HEK293 (cell line): ENCODE measurements around the gene MYRIP.

ENCODE experiments used
- CTCF ChIA-PET: fragments of 350-600 bp; formaldehyde crosslinking; extraction: SDS; loops from one replicate; lab custom pipeline; 2021; ENCODE audit warnings: antibody characterized with exemption; lab: Yijun Ruan, JAX
- POLR2A ChIA-PET: fragments of 300-600 bp; formaldehyde crosslinking; extraction: SDS; loops from one replicate; lab custom pipeline; 2020; ENCODE audit warnings: antibody characterized with exemption, inconsistent platforms; lab: Yijun Ruan, JAX
- H3K27ac ChIP-seq: fragments of 200-500 bp; sonication (Bioruptor generic); 2 replicates; pipeline ENCODE4 v1.5.1; 2014; ENCODE audit warnings: low read depth, low read length, control low read depth, inconsistent platforms; ENCODE audit errors: extremely low read depth
- H3K36me3 ChIP-seq, 2 experiments: fragments of 200-500 bp in 1 of 2; sonication (Bioruptor generic) in 1 of 2; 1 replicate in 1 of 2; 2 replicates in 1 of 2; pipeline ENCODE4 v1.5.1; 2014 to 2017; ENCODE audit warnings: inconsistent platforms in 2 of 2, low read length in 2 of 2; ENCODE audit not compliant: control insufficient read depth in 2 of 2, insufficient read depth in 1 of 2
- H3K4me1 ChIP-seq: fragments of 200-500 bp; sonication (Bioruptor generic); 2 replicates; pipeline ENCODE4 v1.5.1; 2014; ENCODE audit warnings: mild to moderate bottlenecking, low read length, inconsistent platforms; ENCODE audit not compliant: control insufficient read depth, insufficient read depth
- H3K4me3 ChIP-seq: 2 replicates; pipeline ENCODE4 v1.5.1; 2011; ENCODE audit warnings: low read depth, mild to moderate bottlenecking, control low read depth, low read length, moderate library complexity
- H3K9me3 ChIP-seq: fragments of 200-500 bp; sonication (Bioruptor generic); 2 replicates; pipeline ENCODE4 v1.5.1; 2014; ENCODE audit warnings: low read depth, low read length, inconsistent platforms; ENCODE audit not compliant: control insufficient read depth, insufficient read depth
- CTCF ChIP-seq: fragments of 450-650 bp; formaldehyde crosslinking; IDR thresholded peaks from 2 replicates; pipeline ENCODE4 v1.5.1; 2016; ENCODE audit warnings: missing biosample characterization, missing genetic modification characterization
- GLI2 ChIP-seq: fragments of 450-650 bp; formaldehyde crosslinking; IDR thresholded peaks from 2 replicates; pipeline ENCODE4; 2017; ENCODE audit warnings: missing biosample characterization, missing genetic modification characterization, low read depth, borderline replicate concordance
- GLIS2 ChIP-seq: fragments of 450-650 bp; formaldehyde crosslinking; IDR thresholded peaks from 2 replicates; pipeline ENCODE4 v1.5.1; 2016; ENCODE audit warnings: missing biosample characterization, missing genetic modification characterization
- HOXA7 ChIP-seq: sonication (generic); formaldehyde crosslinking; IDR thresholded peaks from 2 replicates; pipeline ENCODE4 v1.8.1; 2022; ENCODE audit warnings: missing genetic modification reagents, borderline replicate concordance
- OVOL3 ChIP-seq: fragments of 450-650 bp; formaldehyde crosslinking; IDR thresholded peaks from 2 replicates; pipeline ENCODE4 v1.5.1; 2016; ENCODE audit warnings: missing biosample characterization, missing genetic modification characterization
- PATZ1 ChIP-seq: fragments of 450-650 bp; formaldehyde crosslinking; IDR thresholded peaks from 2 replicates; pipeline ENCODE4 v1.5.1; 2016; ENCODE audit warnings: missing biosample characterization, missing genetic modification characterization
- ZNF138 ChIP-seq: fragments of 450-650 bp; formaldehyde crosslinking; IDR thresholded peaks from 2 replicates; pipeline ENCODE4 v1.5.1; 2016; ENCODE audit warnings: missing biosample characterization, missing genetic modification characterization, borderline replicate concordance
- ZNF274 ChIP-seq, 2 experiments: fragments of 200-500 bp in 1 of 2; fragments of 450-650 bp in 1 of 2; sonication (Bioruptor generic) in 1 of 2; formaldehyde crosslinking in 1 of 2; IDR thresholded peaks; 2 replicates each; pipeline versions ENCODE4 v1.5.1 to v1.6.1; 2014 to 2016; ENCODE audit warnings: borderline replicate concordance in 1 of 2, inconsistent platforms in 1 of 2, low read length in 1 of 2, missing biosample characterization in 1 of 2, missing genetic modification characterization in 1 of 2
- ZNF354C ChIP-seq: fragments of 450-650 bp; formaldehyde crosslinking; IDR thresholded peaks from 2 replicates; pipeline ENCODE4 v1.5.1; 2016; ENCODE audit warnings: missing biosample characterization, missing genetic modification characterization, low read depth, borderline replicate concordance
- ZNF366 ChIP-seq: fragments of 450-650 bp; formaldehyde crosslinking; conservative IDR thresholded peaks from 2 replicates; pipeline ENCODE4 v1.5.1; 2016; ENCODE audit warnings: missing biosample characterization, missing genetic modification characterization
- ZNF37A ChIP-seq: fragments of 450-650 bp; IDR thresholded peaks from 2 replicates; pipeline ENCODE4 v1.5.1; 2018; ENCODE audit warnings: missing biosample characterization, missing genetic modification characterization
- ZNF398 ChIP-seq: fragments of 450-650 bp; formaldehyde crosslinking; IDR thresholded peaks from 2 replicates; pipeline ENCODE4 v1.5.1; 2017; ENCODE audit warnings: missing biosample characterization, missing genetic modification characterization
- ZNF488 ChIP-seq: fragments of 450-650 bp; formaldehyde crosslinking; IDR thresholded peaks from 2 replicates; pipeline ENCODE4 v1.5.1; 2016; ENCODE audit warnings: missing biosample characterization, missing genetic modification characterization
- ZNF514 ChIP-seq: fragments of 450-650 bp; formaldehyde crosslinking; IDR thresholded peaks from 2 replicates; pipeline ENCODE4 v1.5.1; 2016; ENCODE audit warnings: missing biosample characterization, missing genetic modification characterization
- ZNF549 ChIP-seq: fragments of 450-650 bp; IDR thresholded peaks from 2 replicates; pipeline ENCODE4 v1.5.1; 2018; ENCODE audit warnings: missing biosample characterization, missing genetic modification characterization, mild to moderate bottlenecking, inconsistent platforms, moderate library complexity
- ZNF629 ChIP-seq: fragments of 450-650 bp; formaldehyde crosslinking; IDR thresholded peaks from 2 replicates; pipeline ENCODE4 v1.5.1; 2017; ENCODE audit warnings: missing biosample characterization, missing genetic modification characterization
- ZNF747 ChIP-seq: fragments of 450-650 bp; formaldehyde crosslinking; IDR thresholded peaks from 2 replicates; pipeline ENCODE4 v1.5.1; 2016; ENCODE audit warnings: missing biosample characterization, missing genetic modification characterization
- ZNF76 ChIP-seq: fragments of 450-650 bp; formaldehyde crosslinking; IDR thresholded peaks from 2 replicates; pipeline ENCODE4; 2016; ENCODE audit warnings: low read depth, missing biosample characterization, missing genetic modification characterization, borderline replicate concordance
- ZNF777 ChIP-seq: fragments of 450-650 bp; formaldehyde crosslinking; IDR thresholded peaks from 2 replicates; pipeline ENCODE4 v1.5.1; 2017; ENCODE audit warnings: missing biosample characterization, missing genetic modification characterization, borderline replicate concordance
- ZXDB ChIP-seq: fragments of 450-650 bp; formaldehyde crosslinking; IDR thresholded peaks from 2 replicates; pipeline ENCODE4 v1.5.1; 2016; ENCODE audit warnings: missing biosample characterization, missing genetic modification characterization

MYRIP gene

GRCh38 chr3:40068636-40069035, 259.2 kb downstream of the MYRIP start:
- POLR2A ChIA-PET = no interaction called here
- H3K4me3 ChIP-seq = no peak overlapping the region
- no peaks in the 10 kb centered on the region for H3K36me3 ChIP-seq
- H3K27ac ChIP-seq = no peak overlapping the region
- CTCF ChIA-PET = no interaction called here
- TF ChIP-seq OVOL3 = no peak
- no peak for TF ChIP-seq ZNF514
- no peak for TF ChIP-seq ZNF274 (IDR thresholded peaks at IDR 0.05; ENCODE audit: low read length)
- no peak for TF ChIP-seq ZNF274 (tag by site-specific recombination; IDR thresholded peaks at IDR 0.05; ENCODE audit: borderline replicate concordance)
- TF ChIP-seq ZNF629 (tag by site-specific recombination) = no peak
- H3K4me1 ChIP-seq = no peaks in the 10 kb centered on the region
- H3K9me3 ChIP-seq = no peaks in the 10 kb centered on the region

- no peaks in the 10 kb centered on the region for H3K9me3 ChIP-seq
- CTCF ChIA-PET = no interaction called here
- H3K27ac ChIP-seq = no peak overlapping the region
- POLR2A ChIA-PET = no interaction called here
- no peaks in the 10 kb centered on the region for H3K36me3 ChIP-seq
- no peak overlapping the region for H3K4me3 ChIP-seq
- H3K4me1 ChIP-seq = no peaks in the 10 kb centered on the region
- TF ChIP-seq ZNF777 (no peak), ZNF138 (tag by site-specific recombination) (no peak), CTCF (no peak), ZNF366 (tag by site-specific recombination) (no peak), ZNF747 (tag by site-specific recombination) (no peak), ZXDB (tag by site-specific recombination) (no peak), ZNF76 (tag by site-specific recombination) (no peak), ZNF398 (no peak), ZNF354C (tag by site-specific recombination) (no peak), GLIS2 (tag by site-specific recombination) (no peak), ZNF37A (tag by site-specific recombination) (no peak), ZNF549 (no peak), PATZ1 (tag by site-specific recombination) (no peak), HOXA7 (CRISPR knock-in tag) (no peak), GLI2 (tag by site-specific recombination) (no peak), ZNF488 (tag by site-specific recombination) (no peak)
Measured at GRCh38 chr3:40070816-40071215, 261.4 kb downstream of the MYRIP start.
